Measurements from ENCODE around the gene CLDN7. TPM values are rescaled to one million over a fixed set of nuclear protein-coding genes. Genes with fewer than 3 reads are reported as not detected.

The CLDN7 gene
- total RNA-seq, 4 donors from 2014 or later, result 108 to 161 (median 144) TPM

GRCh38 chr17:7307686-7308624 lies 45.7 kb upstream of the CLDN7 start:
- peak overlapping the region; percentile 43 to 99 (median 89) for H3K4me3 ChIP-seq (replicated peaks in 1 of 3)
- no peaks in the 10 kb centered on the region for H3K9me3 ChIP-seq
- peak; percentile 43 to 56 for DNase-seq
- peaks cover 31 to 32% of the 10 kb centered on the region in 2 donors for H3K36me3 ChIP-seq
- 0% methylated on average over 3 to 6 of the region's 104 CpGs for WGBS, 2 donors
- peak overlapping the region; percentile 94 to 98 (median 97) for H3K27ac ChIP-seq
- peaks cover 18 to 23% of the 10 kb centered on the region in 2 donors for H3K4me1 ChIP-seq
- intact Hi-C loops (cut with DNase I), result no loop called here
- no peaks in the 10 kb centered on the region for H3K27me3 ChIP-seq
- TF ChIP-seq POLR2A (IDR thresholded peaks at IDR 0.05), result peak in 1 of 2 donors; percentile 63
- TF ChIP-seq, protein P1, sequence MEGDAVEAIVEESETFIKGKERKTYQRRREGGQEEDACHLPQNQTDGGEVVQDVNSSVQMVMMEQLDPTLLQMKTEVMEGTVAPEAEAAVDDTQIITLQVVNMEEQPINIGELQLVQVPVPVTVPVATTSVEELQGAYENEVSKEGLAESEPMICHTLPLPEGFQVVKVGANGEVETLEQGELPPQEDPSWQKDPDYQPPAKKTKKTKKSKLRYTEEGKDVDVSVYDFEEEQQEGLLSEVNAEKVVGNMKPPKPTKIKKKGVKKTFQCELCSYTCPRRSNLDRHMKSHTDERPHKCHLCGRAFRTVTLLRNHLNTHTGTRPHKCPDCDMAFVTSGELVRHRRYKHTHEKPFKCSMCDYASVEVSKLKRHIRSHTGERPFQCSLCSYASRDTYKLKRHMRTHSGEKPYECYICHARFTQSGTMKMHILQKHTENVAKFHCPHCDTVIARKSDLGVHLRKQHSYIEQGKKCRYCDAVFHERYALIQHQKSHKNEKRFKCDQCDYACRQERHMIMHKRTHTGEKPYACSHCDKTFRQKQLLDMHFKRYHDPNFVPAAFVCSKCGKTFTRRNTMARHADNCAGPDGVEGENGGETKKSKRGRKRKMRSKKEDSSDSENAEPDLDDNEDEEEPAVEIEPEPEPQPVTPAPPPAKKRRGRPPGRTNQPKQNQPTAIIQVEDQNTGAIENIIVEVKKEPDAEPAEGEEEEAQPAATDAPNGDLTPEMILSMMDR (IDR thresholded peaks at IDR 0.05), result peak in 3 of 6 experiments; percentile 5 to 14 (median 8)

- peak; percentile 99 to 100 for DNase-seq
- intact Hi-C loops (cut with DNase I), result no loop called here
- Histone ChIP-seq H3K9me3 (no peaks in the 10 kb centered on the region), H3K4me3 (replicated peaks in 1 of 3) (peak within 1 kb of the TSS; percentile 43 to 99 (median 89)), H3K27me3 (no peaks in the 10 kb centered on the region), H3K27ac (peak within 1 kb of the TSS; percentile 95 to 98 (median 97)), H3K4me1 (peaks cover 17 to 18% of the 10 kb centered on the region in 2 donors), H3K36me3 (peaks cover 23 to 24% of the 10 kb centered on the region in 2 donors)
- TF ChIP-seq, protein P1 (IDR thresholded peaks at IDR 0.05), result no peak
- peak; percentile 58 to 83 for TF ChIP-seq POLR2A (IDR thresholded peaks at IDR 0.05)
- WGBS, 2 donors, result 0 to 1% methylated on average over 46 to 59 of the region's 64 CpGs
Measured at GRCh38 chr17:7306911-7307685, 44.8 kb upstream of the CLDN7 start, which contains the start of gene EIF5A. Gene EIF5A, plus strand, starts transcription at chr17:7307628. Its CDS starts 2,008 bp downstream, at chr17:7309636.

DNA sequence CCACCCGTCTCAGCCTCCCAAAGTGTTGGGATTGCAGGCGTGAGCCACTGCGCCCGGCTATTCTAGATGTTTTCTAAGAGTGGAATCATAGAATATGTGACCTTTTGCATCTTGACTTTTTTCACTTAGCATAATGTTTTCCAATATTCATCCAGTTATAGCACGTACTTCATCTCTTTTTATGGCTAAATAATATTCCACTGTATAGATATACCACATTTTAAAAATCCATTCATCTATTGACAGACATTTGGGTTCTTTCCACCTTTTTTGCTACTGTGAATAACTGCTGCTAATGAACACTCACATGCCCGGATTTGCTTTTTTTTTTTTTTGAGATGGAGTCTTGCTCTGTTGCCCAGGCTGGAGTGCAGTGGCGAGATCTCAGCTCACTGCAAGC lies 41.9 kb upstream of the CLDN7 start:
- Histone ChIP-seq H3K27ac (no peak overlapping the region), H3K9me3 (no peaks in the 10 kb centered on the region), H3K36me3 (no peaks in the 10 kb centered on the region), H3K4me1 (peaks cover 7 to 8% of the 10 kb centered on the region in 2 donors), H3K4me3 (replicated peaks in 1 of 3) (no peak overlapping the region), H3K27me3 (no peaks in the 10 kb centered on the region)
- intact Hi-C loops (cut with DNase I), result no loop called here
- WGBS, 2 donors, result 96 to 97% methylated on average over 7 of the region's 7 CpGs
- no peak for TF ChIP-seq POLR2A (IDR thresholded peaks at IDR 0.05)
- TF ChIP-seq, protein P1 (IDR thresholded peaks at IDR 0.05), result no peak
- DNase-seq, result no peak

DNA sequence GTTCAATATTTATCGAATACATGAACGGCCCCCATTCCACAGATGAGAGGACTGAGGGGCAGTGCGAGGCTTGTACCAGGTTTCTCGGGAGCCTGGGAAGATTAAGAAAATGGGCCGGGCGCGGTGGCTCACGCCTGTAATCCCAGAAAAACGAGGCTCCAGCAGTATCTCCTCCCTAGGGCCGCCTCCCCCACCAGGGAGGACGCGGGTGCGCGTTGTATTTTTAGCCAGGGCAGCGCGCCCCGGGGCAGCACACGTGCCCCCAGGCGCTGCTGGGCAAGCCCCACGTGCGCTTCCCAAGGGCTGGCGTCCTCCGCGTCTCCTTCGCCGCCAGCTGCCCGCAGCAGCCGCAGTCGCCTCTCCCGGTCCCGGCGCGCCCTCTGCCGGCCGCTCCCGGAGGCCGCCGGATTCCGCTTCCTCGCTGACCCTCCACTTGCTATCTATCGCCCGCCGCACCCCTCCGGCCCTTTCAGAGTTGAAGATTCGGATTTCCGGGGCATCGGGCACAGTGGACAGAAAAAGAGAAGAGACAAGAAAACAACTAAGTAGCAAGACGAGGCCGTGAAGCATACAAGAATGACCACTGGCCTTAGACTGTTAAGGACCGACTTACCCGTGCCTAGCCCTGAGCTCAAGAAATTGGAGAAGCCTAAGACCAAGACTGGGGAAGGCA lies 34.0 kb upstream of the CLDN7 start:
- WGBS, 2 donors, result 6 to 9% methylated on average over 31 to 40 of the region's 51 CpGs
- intact Hi-C loops (cut with DNase I), result loop anchor here (2.0 to 5.0 kb wide), 2 partner anchors 16 to 254 kb away; partner anchors contain the start of genes SLC16A11 and SLC2A4
- Histone ChIP-seq H3K27ac (peak overlapping the region in 1 of 3 donors; percentile 12), H3K4me3 (replicated peaks in 1 of 3) (no peak overlapping the region), H3K9me3 (no peaks in the 10 kb centered on the region), H3K4me1 (peaks cover 8 to 36% of the 10 kb centered on the region in 2 donors), H3K27me3 (no peaks in the 10 kb centered on the region), H3K36me3 (no peaks in the 10 kb centered on the region)
- DNase-seq, result peak; percentile 85
- TF ChIP-seq, protein P1 (IDR thresholded peaks at IDR 0.05), result peak; percentile 80 to 97 (median 93)
- no peak for TF ChIP-seq POLR2A (IDR thresholded peaks at IDR 0.05)

Data from thyroid gland (tissue), 4 donors.